Measurements from ENCODE around the gene KITLG. TPM values are rescaled to one million over a fixed set of nuclear protein-coding genes. Genes with fewer than 3 reads are reported as not detected.

The KITLG gene
- total and polyA plus RNA-seq, 9 donors: 5.0 to 22.6 (median 9.5) TPM

DNA sequence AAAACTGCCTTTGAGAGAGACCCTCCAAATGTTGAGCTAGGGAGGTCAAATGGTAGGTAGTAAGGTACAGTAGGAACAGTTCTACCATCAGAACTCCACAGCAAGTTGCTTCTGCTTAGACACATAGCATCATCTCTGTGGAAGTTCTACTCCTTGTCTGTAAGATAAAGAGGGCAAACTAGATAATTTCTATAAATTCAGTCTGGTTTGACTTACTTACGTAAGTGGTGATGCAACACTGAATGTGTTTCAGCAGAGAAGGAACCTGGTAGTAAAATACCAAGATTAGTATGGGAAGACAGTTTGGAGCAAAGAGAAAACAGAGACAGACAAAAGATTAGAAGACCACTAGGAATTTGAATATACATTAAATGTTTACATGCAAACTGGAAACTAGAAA lies 42.0 kb downstream of the KITLG start:
- Histone ChIP-seq H3K27ac (no peak overlapping the region), H3K27me3 (no peaks in the 10 kb centered on the region), H3K4me3 (no peak overlapping the region), H3K4me1 (ENCODE audit: insufficient read depth) (no peaks in the 10 kb centered on the region), H3K9me3 (no peaks in the 10 kb centered on the region), H3K36me3 (no peaks in the 10 kb centered on the region)
- WGBS, 3 donors: 94 to 98% (median 95%) methylated on average over 1 of the region's 1 CpG
- TF ChIP-seq EP300 (IDR thresholded peaks at IDR 0.05): no peak
- TF ChIP-seq, protein P1, sequence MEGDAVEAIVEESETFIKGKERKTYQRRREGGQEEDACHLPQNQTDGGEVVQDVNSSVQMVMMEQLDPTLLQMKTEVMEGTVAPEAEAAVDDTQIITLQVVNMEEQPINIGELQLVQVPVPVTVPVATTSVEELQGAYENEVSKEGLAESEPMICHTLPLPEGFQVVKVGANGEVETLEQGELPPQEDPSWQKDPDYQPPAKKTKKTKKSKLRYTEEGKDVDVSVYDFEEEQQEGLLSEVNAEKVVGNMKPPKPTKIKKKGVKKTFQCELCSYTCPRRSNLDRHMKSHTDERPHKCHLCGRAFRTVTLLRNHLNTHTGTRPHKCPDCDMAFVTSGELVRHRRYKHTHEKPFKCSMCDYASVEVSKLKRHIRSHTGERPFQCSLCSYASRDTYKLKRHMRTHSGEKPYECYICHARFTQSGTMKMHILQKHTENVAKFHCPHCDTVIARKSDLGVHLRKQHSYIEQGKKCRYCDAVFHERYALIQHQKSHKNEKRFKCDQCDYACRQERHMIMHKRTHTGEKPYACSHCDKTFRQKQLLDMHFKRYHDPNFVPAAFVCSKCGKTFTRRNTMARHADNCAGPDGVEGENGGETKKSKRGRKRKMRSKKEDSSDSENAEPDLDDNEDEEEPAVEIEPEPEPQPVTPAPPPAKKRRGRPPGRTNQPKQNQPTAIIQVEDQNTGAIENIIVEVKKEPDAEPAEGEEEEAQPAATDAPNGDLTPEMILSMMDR (IDR thresholded peaks at IDR 0.05): no peak
- no peak for TF ChIP-seq POLR2A (IDR thresholded peaks at IDR 0.05)
- no peak for DNase-seq
- intact Hi-C loops (cut with DNase I): no loop called here

DNA sequence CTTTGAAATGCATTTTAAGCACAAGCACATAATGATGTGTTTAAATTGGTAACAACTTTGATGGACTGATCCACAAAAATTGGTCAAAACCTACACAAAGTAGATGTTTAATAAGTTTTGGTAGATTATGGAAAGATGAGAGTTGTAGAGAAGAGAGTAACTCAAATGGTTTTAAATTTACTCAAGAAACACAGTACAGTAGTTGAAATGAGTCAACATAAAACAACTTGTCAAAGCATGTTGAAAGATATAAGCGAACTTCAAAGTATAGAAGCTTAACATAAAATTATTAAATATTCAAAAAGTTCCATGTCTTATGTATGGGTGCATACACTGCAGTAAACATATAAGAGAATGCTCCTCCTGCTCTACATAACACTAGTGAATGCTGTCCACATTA lies 49.4 kb downstream of the KITLG start:
- Histone ChIP-seq H3K4me3 (no peak overlapping the region), H3K9me3 (no peaks in the 10 kb centered on the region), H3K27ac (no peak overlapping the region), H3K36me3 (no peaks in the 10 kb centered on the region), H3K4me1 (ENCODE audit: insufficient read depth) (peaks cover 2% of the 10 kb centered on the region), H3K27me3 (no peaks in the 10 kb centered on the region)
- no peak for DNase-seq
- no peak for TF ChIP-seq POLR2A (IDR thresholded peaks at IDR 0.05)
- no peak for TF ChIP-seq EP300 (IDR thresholded peaks at IDR 0.05)
- TF ChIP-seq, protein P1 (IDR thresholded peaks at IDR 0.05): no peak
- WGBS, 3 donors: 94 to 97% (median 94%) methylated on average over 1 of the region's 1 CpG
- intact Hi-C loops (cut with DNase I): no loop called here

DNA sequence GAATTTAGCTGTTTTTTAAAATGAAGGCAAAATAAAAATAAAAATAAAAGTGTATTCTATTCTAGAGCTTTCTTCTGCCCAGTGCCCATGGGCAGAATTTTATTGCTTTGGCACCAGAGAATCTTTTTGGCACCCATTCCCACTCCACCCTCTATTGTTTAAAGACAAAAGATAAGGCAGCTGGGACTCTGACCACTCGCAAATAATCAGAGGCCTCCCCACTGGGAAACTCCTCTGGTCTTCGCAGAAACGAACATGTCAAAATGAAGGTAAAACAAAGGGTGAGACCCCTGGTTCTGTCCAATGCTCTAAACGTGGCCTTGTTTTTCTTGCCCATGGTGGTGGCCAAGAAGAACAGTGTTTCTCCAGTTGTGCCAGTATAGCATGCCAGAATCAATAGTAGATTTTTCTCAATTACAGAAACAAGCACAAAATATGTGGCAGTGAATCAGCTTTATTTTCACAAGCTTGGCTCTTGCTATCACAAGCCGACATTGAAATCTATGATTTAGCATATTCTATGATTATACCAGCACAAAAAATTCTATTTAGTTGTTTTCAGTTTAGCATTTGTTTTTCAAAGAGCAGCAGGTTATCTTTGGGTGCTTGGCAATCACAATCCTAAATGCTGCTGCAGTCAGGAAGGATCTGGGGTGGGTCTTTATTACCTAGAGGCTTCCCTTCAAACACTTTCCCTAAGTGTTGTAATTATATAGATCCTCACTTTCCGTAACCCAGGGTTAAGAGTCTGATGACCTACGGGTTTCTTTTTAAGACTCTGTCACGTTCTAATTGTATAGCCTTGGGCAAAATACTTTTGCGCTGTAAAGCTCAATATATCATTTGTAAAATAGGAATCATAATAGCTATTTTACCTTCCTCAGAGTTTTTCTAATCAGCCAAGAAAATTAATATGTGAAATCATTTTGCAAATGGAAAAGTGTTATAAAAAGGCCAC lies 50.5 kb downstream of the KITLG start:
- H3K27ac ChIP-seq: no peak overlapping the region
- intact Hi-C loops (cut with DNase I): no loop called here
- 39 to 50% (median 48%) methylated on average over 9 of the region's 9 CpGs for WGBS, 3 donors

DNA sequence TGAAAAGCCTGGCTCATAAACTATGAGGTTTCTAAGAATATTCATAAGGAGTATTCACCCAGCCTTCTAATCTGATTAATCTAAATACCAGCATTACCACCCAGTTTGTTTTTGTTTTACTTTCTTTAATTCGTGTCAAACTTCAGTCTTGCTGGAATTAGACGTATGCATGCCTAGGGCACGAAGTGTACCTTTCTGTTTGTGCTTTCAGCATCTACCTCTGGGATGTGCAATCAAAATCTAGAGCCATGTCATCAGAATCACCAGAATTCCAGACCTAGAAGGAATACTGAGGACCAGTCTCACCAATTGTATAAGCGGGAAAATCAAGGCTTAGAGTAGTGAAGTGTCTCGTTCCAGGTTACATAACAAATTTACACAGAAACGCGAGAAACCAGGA lies 57.3 kb downstream of the KITLG start:
- Histone ChIP-seq H3K27ac (no peak overlapping the region), H3K4me3 (no peak overlapping the region), H3K36me3 (no peaks in the 10 kb centered on the region), H3K9me3 (no peaks in the 10 kb centered on the region), H3K27me3 (no peaks in the 10 kb centered on the region), H3K4me1 (ENCODE audit: insufficient read depth) (peaks cover 5% of the 10 kb centered on the region)
- DNase-seq: no peak
- TF ChIP-seq, protein P1 (IDR thresholded peaks at IDR 0.05): no peak
- TF ChIP-seq EP300 (IDR thresholded peaks at IDR 0.05): no peak
- intact Hi-C loops (cut with DNase I): no loop called here
- 95 to 97% (median 96%) methylated on average over 7 of the region's 7 CpGs for WGBS, 3 donors

More for the DNA sequence above, 50.5 kb downstream of the KITLG start:
- Histone ChIP-seq H3K4me3 (no peak overlapping the region), H3K4me1 (ENCODE audit: insufficient read depth) (peaks cover 2% of the 10 kb centered on the region), H3K27me3 (no peaks in the 10 kb centered on the region), H3K36me3 (no peaks in the 10 kb centered on the region), H3K9me3 (no peaks in the 10 kb centered on the region)
- TF ChIP-seq, protein P1 (IDR thresholded peaks at IDR 0.05): no peak
- TF ChIP-seq POLR2A (IDR thresholded peaks at IDR 0.05): no peak
- TF ChIP-seq EP300 (IDR thresholded peaks at IDR 0.05): no peak
- DNase-seq: no peak

Data from ovary (tissue), 9 donors.